ENCODE data around the gene LTBP1. TPM values are rescaled to one million over a fixed set of nuclear protein-coding genes. Genes with fewer than 3 reads are reported as not detected.

The LTBP1 gene
- total RNA-seq, 1 experiment from 2014 or later, result 10.3 TPM

DNA sequence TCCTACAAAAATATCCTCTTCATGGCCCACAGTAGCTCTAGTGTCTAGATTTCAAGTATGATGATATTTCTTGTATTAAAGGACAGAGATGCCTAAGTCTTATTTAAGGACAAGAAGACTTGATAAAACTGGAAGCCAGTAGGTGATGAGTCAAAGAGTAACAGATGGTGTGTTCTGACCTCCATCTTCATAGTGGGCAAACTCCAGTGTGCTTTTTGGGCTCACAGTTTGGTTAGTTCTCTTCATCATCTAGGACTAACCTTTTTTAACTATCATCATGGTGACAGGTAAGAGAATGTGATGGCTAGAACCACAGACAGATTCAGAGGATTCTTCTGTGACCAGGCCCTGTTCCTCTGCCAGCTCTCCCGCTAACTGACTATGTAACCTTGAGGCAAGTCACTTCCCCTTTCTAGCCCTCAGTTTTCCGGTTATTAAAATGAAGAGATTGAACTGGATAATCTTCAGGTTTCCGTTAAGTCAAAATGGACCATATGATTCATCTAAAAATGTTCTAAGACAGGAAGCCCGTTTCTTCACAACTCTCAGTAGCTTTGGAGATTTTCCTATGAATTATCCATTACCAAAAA is 389.4 kb downstream of the LTBP1 start:
- TF ChIP-seq CTCF (conservative IDR thresholded peaks at IDR 0.05) (no peak), EZH2 (IDR thresholded peaks at IDR 0.05; ENCODE audit: low read depth) (no peak)
- Histone ChIP-seq H3K27ac (no peak overlapping the region), H3K4me3 (no peak overlapping the region), H3K9me3 (ENCODE audit: insufficient read depth, low read depth) (no peaks in the 10 kb centered on the region), H3K4me2 (no peak overlapping the region), H3K36me3 (ENCODE audit: low read depth) (no peaks in the 10 kb centered on the region), H3K27me3 (ENCODE audit: insufficient read depth, low read depth) (no peaks in the 10 kb centered on the region), H4K20me1 (ENCODE audit: insufficient read depth) (no peaks in the 10 kb centered on the region), H3K4me1 (replicated peaks; ENCODE audit: insufficient read depth) (no peaks in the 10 kb centered on the region), H3K79me2 (ENCODE audit: low read depth) (no peaks in the 10 kb centered on the region), H2AFZ (no peak overlapping the region), H3F3A (ENCODE audit: insufficient read depth, low read depth) (no peaks in the 10 kb centered on the region), H3K9me2 (ENCODE audit: insufficient read depth) (no peaks in the 10 kb centered on the region)
- BruUV-seq (replicated peaks), result no TSS peak
- ChIA-PET CTCF (no interaction called here), POLR2A (ENCODE audit: unreplicated experiment) (no interaction called here)
- DNase-seq, result no peak
- intact Hi-C loops (cut with micrococcal nuclease; ENCODE audit: unreplicated experiment), result no loop called here

- Histone ChIP-seq H3K36me3 (ENCODE audit: low read depth) (no peaks in the 10 kb centered on the region), H3F3A (ENCODE audit: insufficient read depth, low read depth) (no peaks in the 10 kb centered on the region), H4K20me1 (ENCODE audit: insufficient read depth) (no peaks in the 10 kb centered on the region), H2AFZ (no peak overlapping the region), H3K4me3 (no peak overlapping the region), H3K9me3 (ENCODE audit: insufficient read depth, low read depth) (no peaks in the 10 kb centered on the region), H3K79me2 (ENCODE audit: low read depth) (no peaks in the 10 kb centered on the region), H3K9me2 (ENCODE audit: insufficient read depth) (no peaks in the 10 kb centered on the region), H3K4me2 (no peak overlapping the region), H3K27me3 (ENCODE audit: insufficient read depth, low read depth) (no peaks in the 10 kb centered on the region), H3K4me1 (replicated peaks; ENCODE audit: insufficient read depth) (no peaks in the 10 kb centered on the region), H3K27ac (no peak overlapping the region)
- no TSS peak for BruUV-seq (replicated peaks)
- no peak for DNase-seq
- no peak for TF ChIP-seq CTCF (conservative IDR thresholded peaks at IDR 0.05)
- no peak for TF ChIP-seq EZH2 (IDR thresholded peaks at IDR 0.05; ENCODE audit: low read depth)
- ChIA-PET POLR2A (ENCODE audit: unreplicated experiment) (no interaction called here), CTCF (no interaction called here)
- intact Hi-C loops (cut with micrococcal nuclease; ENCODE audit: unreplicated experiment), result no loop called here
Measured at GRCh38 chr2:33337385-33337960, 390.7 kb downstream of the LTBP1 start.

DNA sequence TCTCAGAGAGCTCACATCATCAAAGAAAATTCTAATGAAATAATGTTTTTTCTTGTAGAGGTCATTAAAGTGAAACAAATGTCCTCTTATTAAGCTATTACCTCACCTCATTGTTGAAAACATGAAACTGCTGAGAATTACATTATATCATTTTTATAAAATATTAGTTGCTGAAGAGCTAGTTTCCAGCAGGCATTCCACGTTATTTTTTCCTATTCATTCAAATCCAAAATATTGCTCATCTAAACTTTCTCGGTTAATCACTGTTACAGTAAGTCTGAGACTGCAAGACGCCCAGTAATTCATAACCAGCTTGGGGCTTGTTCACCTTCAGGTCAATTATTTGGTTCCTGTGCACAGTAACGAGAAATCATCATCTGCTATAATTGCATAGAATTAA is 391.2 kb downstream of the LTBP1 start:
- H3K9me3 ChIP-seq (ENCODE audit: insufficient read depth, low read depth), result no peaks in the 10 kb centered on the region
- no peaks in the 10 kb centered on the region for H3K79me2 ChIP-seq (ENCODE audit: low read depth)
- H2AFZ ChIP-seq, result no peak overlapping the region
- no peaks in the 10 kb centered on the region for H4K20me1 ChIP-seq (ENCODE audit: insufficient read depth)
- no peaks in the 10 kb centered on the region for H3K36me3 ChIP-seq (ENCODE audit: low read depth)
- POLR2A ChIA-PET (ENCODE audit: unreplicated experiment), result no interaction called here
- no TSS peak for BruUV-seq (replicated peaks)
- H3K27ac ChIP-seq, result no peak overlapping the region
- intact Hi-C loops (cut with micrococcal nuclease; ENCODE audit: unreplicated experiment), result no loop called here
- no peaks in the 10 kb centered on the region for H3K4me1 ChIP-seq (replicated peaks; ENCODE audit: insufficient read depth)
- H3K27me3 ChIP-seq (ENCODE audit: insufficient read depth, low read depth), result no peaks in the 10 kb centered on the region
- DNase-seq, result no peak
- TF ChIP-seq CTCF (conservative IDR thresholded peaks at IDR 0.05), result no peak
- TF ChIP-seq EZH2 (IDR thresholded peaks at IDR 0.05; ENCODE audit: low read depth), result no peak
- CTCF ChIA-PET, result no interaction called here
- no peaks in the 10 kb centered on the region for H3K9me2 ChIP-seq (ENCODE audit: insufficient read depth)
- H3F3A ChIP-seq (ENCODE audit: insufficient read depth, low read depth), result no peaks in the 10 kb centered on the region
- H3K4me2 ChIP-seq, result no peak overlapping the region
- no peak overlapping the region for H3K4me3 ChIP-seq
